ENCODE data around the gene LHFPL3.

Gene LHFPL3

DNA sequence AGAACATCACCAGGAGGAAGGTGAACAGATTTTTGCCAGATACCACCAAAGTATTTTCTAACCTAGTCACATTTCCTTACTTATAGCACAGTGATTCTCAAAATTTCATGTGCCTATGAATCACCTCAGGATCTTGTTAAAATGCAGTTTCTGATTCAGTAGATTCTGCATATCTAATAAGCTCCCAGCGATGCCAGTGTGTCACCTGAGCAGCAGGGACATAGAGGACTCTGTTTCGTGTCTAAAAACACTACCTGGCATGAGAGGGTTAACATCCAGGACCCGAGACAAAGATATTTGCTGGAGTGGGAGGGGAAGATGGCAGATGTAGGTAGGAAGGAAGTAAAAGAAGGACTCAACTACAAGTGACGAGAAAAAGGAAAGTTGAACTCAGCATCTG lies 433.5 kb downstream of the LHFPL3 start:
- no peak for DNase-seq

DNA sequence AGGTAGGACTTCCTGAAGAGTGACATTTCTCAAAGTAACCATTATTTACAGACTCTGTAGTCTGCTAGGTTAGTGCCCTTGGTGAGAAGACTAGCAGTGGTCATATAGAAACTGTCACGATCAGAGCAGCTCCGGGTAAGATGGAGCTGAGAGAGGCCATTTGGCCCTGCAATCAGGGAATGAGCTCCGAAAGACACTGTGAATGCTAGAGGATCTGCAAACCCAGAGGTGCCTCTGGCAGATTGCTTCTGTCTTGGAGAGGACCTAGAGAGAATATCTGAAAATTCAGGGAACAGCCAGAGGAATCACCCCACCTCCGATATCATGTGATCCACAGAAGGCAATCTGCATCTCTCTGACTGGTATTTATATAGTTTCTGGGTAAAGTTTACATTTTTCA lies 438.7 kb downstream of the LHFPL3 start:
- DNase-seq, result no peak

GRCh38 chr7:104767826-104768536 lies 439.6 kb downstream of the LHFPL3 start:
- DNase-seq, result no peak

GRCh38 chr7:104772405-104773345 lies 444.3 kb downstream of the LHFPL3 start:
- no peak for DNase-seq

- DNase-seq, result no peak
These were observed 445.4 kb downstream of the LHFPL3 start for GRCh38 chr7:104773796-104774195.

GRCh38 chr7:104775531-104775930 lies 447.1 kb downstream of the LHFPL3 start:
- no peak for DNase-seq

DNA sequence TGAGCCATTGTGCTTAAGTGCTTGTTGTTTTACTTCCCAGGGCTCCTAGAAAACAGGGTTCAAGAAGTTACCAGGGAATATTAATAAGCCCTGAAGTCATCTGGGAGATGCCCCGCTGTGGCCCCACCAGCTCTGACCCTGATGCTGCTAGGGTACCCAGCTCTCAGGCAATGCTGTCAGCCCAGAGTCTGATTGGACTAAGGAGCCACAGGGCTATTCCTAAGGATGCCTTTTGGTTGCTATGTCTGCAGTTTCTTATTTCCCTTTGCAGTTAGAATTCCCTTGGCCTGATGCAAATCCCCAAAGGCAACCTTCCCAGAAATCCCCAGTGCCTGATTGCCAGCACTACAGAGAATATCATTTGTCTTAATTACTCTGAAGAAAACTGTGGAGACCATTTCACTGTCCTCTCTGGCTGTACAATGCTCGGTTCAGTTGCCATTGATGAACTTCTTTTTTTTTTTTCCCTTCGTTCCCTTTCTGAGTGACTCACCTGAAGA lies 448.9 kb downstream of the LHFPL3 start:
- no peak for DNase-seq

DNA sequence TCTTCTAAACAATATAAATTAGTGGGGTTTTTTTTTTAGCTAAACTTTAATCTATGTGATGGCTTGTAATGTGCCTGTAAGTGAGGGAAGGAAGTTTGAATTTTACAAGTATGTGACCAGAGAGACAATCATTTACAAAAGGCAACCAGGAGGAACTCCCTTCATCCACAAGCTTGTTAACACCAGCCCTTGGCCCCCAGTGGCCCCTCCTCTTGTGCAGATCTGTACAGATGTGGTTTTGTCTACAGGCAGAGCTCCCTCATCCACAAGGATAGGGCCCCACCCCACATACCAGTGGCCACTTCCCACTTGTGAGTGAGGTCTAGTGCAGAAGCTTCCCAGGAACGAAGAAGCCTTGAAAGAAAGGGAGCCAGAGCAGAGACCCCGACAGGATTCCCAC lies 451.5 kb downstream of the LHFPL3 start:
- no peak for DNase-seq

DNA sequence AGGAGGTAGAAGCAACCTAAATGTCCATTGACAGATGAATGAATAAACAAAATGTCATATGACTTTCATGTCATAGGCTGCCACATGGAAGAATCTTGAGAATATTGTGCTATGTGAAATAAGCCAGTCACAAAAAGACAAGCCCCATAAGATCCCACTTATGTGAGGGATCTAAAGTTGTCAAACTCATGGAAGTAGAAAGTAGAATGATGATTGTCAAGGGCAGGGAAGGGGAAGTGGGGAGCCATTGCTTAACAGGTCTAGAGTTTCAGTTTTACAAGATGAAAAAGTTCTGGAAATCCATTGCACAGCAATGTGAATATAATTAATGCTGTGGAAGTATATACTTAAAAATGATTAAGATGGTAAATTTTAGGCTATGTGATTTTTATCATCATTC lies 456.3 kb downstream of the LHFPL3 start:
- no peak for DNase-seq

DNA sequence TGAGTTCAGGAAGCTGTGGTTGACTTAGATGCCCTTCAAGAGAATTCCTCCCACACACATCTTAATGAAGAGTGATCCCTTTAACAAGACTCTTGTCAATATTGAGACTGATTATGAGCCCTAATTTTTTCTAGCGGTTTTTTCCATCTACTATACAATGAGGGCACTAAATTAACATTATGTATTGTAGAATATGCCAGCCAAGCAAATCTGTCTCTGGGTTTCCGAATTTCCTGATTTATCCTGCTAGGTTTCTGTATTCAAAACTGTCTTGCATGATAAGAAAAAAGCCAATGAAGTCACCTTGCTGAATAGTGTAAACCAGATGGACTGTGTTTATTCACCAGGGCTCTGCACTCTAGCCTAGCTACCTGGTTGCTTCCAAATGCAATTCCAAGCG lies 461.4 kb downstream of the LHFPL3 start:
- DNase-seq, result no peak

DNA sequence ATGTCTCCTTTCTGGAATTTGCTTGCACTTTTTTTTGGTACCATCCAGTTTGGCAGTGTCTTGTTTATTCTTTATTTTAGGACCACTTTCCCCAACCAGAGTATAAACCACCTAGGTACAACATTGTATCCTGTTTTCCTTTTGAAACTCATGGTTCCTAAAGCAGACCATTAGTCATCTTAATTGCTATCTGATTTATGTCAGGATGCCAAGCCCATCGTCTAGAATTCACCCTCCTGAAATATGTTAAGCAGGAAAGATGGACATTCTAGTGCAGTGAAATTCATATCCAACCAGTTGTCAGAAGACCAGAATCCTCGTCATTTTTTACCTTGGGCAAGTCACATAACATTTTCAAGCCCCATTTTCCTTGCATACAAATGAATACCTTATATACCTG lies 462.0 kb downstream of the LHFPL3 start:
- DNase-seq, result no peak

DNA sequence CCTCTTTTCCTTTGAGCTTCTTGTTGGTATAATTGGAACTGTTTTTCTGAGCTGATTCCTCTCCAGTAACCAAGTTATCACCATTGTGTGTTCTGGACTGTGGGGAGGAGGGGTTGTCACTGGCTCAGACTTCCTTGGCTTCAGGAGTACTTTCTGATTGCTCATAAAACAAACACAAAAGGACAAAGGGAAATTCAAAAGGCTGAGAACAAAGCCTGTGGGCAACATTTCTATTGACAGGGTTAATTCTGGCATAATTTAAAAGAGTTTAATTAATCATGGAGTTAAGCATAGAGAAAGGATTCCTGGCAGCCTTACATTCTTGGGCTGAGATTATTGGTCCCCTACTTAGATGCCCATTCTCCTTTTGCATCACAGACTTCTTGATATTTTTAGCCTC lies 462.7 kb downstream of the LHFPL3 start:
- no peak for DNase-seq

DNA sequence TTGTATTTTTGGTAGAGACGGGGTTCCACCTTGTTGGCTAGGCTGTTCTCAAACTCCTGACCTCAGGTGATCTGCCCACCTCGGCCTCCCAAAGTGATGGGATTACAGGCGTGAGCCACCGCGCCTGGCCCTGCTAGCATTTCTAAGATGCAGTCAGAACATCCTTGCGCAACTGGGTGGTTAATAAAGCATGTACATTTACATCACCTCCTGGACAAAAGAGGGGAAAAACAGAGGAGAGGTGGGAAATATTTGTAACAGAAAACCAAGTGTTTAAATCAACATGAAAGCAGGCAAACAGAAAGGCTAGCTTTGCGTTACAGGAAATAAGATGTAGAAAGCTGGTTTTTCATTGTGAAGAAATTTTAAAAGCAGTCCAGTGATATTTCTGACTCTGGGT lies 464.7 kb downstream of the LHFPL3 start:
- no peak for DNase-seq

GRCh38 chr7:104794154-104794553 lies 465.8 kb downstream of the LHFPL3 start:
- DNase-seq, result no peak

DNA sequence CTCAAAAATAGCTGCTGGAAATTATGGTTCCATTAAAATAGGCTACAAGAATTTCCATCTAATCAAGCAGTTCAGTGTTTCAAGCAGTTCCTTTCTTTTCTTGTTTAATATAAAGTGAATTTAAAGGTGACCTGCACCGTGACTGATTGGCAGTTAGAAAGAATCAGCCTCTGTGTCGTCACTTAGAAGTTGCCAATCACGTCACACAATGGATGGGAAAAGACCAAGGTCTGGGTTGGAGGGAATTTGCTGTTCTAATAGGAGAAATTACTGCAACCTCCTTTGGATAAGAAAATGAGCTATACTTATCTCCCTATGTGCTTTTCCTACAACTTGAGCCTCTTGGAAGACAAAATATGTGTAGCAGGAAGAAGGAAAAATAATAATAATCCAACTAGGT lies 466.2 kb downstream of the LHFPL3 start:
- DNase-seq, result no peak

DNA sequence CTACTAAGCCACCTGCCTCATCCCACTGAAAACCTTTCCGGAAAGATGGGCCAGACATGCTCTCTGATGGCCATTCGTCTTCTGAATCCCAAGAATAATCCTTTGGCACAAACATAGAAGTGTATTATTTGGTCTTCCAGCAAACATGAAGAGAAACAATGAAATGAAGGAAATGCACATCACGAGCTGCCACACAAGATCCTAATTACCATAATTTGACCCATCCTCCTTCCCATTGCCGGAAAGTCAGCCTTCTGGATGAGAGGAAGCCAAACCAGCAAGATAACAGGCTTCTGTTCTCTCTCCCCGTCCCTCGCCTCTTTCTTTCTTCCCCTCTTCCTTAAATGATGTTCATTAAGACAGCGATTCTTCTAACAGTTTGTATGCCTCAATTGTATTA lies 466.7 kb downstream of the LHFPL3 start:
- DNase-seq, result no peak

- DNase-seq, result no peak
These were observed 467.4 kb downstream of the LHFPL3 start for GRCh38 chr7:104795616-104796398.

GRCh38 chr7:104800307-104800706 lies 471.9 kb downstream of the LHFPL3 start:
- no peak for DNase-seq

DNA sequence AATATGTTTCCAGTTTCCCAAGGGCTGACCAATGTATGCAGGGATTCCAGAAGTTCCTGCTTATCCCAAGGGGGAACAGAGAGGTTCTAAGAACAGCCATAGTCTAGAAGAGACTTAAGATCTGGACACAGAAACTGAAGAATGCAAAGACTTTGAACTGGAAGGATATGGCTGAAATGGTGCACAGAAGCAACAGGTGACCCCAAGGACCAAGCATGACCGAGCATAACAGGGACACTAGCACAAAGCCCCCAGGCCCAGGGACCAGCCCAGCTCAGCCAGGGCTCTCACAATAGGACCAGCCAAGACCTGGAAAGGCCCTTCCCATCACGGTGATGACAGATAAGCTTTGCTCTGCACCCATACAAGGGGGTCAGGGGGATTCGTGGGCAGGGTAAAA lies 472.6 kb downstream of the LHFPL3 start:
- DNase-seq, result no peak

- DNase-seq, result no peak
These were observed 475.5 kb downstream of the LHFPL3 start for GRCh38 chr7:104803931-104804330.

- no peak for DNase-seq
These were observed 476.3 kb downstream of the LHFPL3 start for GRCh38 chr7:104804696-104805095.

- no peak for DNase-seq
These were observed 477.3 kb downstream of the LHFPL3 start for GRCh38 chr7:104805449-104806317.

All from CD4-positive, alpha-beta T cell treated with Interferon alpha-2 for 1 hour (primary cell).